SIG-M5 treated with dmso at 0.1 percent for 504 hours (cell line): ENCODE data around the gene BHLHE23.

Source experiments
- DNase-seq: peaks from one replicate; lab custom pipeline; 2025; ENCODE audit not compliant: unreplicated experiment; lab: John Stamatoyannopoulos, UW

Gene BHLHE23

GRCh38 chr20:63006540-63007359 lies at the start of gene BHLHE23:
TSS of gene BHLHE23 (minus strand) at chr20:63006964. CDS start at chr20:63006774, 190 bp downstream.
- DNase-seq: no peak

- DNase-seq: no peak
Observed at GRCh38 chr20:63055575-63056235, 48.9 kb upstream of the BHLHE23 start.

- DNase-seq: no peak
Observed at GRCh38 chr20:63054681-63055240, 48.0 kb upstream of the BHLHE23 start.

- DNase-seq: no peak
Observed at GRCh38 chr20:63054103-63054474, 47.3 kb upstream of the BHLHE23 start.

GRCh38 chr20:63053432-63054102 lies 46.8 kb upstream of the BHLHE23 start:
- DNase-seq: no peak

GRCh38 chr20:63052571-63053431 lies 46.0 kb upstream of the BHLHE23 start:
- DNase-seq: no peak

- no peak for DNase-seq
Observed at GRCh38 chr20:63051911-63052310, 45.1 kb upstream of the BHLHE23 start.

- DNase-seq: no peak
Observed at GRCh38 chr20:63051186-63051860, 44.6 kb upstream of the BHLHE23 start.

- DNase-seq: no peak
Observed at GRCh38 chr20:63050406-63050805, 43.6 kb upstream of the BHLHE23 start.

GRCh38 chr20:63049561-63050221 lies 42.9 kb upstream of the BHLHE23 start:
- DNase-seq: no peak

- no peak for DNase-seq
Observed at GRCh38 chr20:63049191-63049518, 42.4 kb upstream of the BHLHE23 start.

- no peak for DNase-seq
Observed at GRCh38 chr20:63048516-63049190, 41.9 kb upstream of the BHLHE23 start.

- no peak for DNase-seq
Observed at GRCh38 chr20:63047946-63048345, 41.2 kb upstream of the BHLHE23 start.

- no peak for DNase-seq
Observed at GRCh38 chr20:63047267-63047666, 40.5 kb upstream of the BHLHE23 start.

GRCh38 chr20:63046841-63047240 lies 40.1 kb upstream of the BHLHE23 start:
- DNase-seq: no peak

- DNase-seq: no peak
Observed at GRCh38 chr20:63045991-63046390, 39.2 kb upstream of the BHLHE23 start.

GRCh38 chr20:63045401-63045800 lies 38.6 kb upstream of the BHLHE23 start:
- DNase-seq: no peak

GRCh38 chr20:63044605-63045004 lies 37.8 kb upstream of the BHLHE23 start:
- DNase-seq: no peak

- no peak for DNase-seq
Observed at GRCh38 chr20:63044204-63044600, 37.4 kb upstream of the BHLHE23 start.
